HCT116 (cell line): ENCODE data around the gene BAHCC1. TPM values are rescaled to one million over a fixed set of nuclear protein-coding genes. Genes with fewer than 3 reads are reported as not detected.

Source experiments
- ATAC-seq: fragments of 200-7000 bp; cut with Tn5 transposase; 2 replicates; pipeline ENCODE4 v1.9.1; 2020; ENCODE audit warnings: mild to moderate bottlenecking, moderate library complexity
- BruUV-seq: library from RNA; stranded (reverse); fragments of 400-500 nt; replicated peaks from 2 replicates; lab custom pipeline; 2021; lab: Mats Ljungman, UMichigan
- CTCF ChIA-PET: fragments of 300-600 bp; sonication (Branson Sonifier 250); formaldehyde crosslinking; loops from one replicate; lab custom pipeline; 2021; ENCODE audit warnings: antibody characterized with exemption; lab: Charles Lee
- POLR2A ChIA-PET: fragments of 300-600, 350-600 bp; sonication (Branson Sonifier 250); formaldehyde crosslinking; loops from one replicate; lab custom pipeline; 2021; ENCODE audit warnings: antibody characterized with exemption; lab: Charles Lee
- RAD21 ChIA-PET, 2 experiments: fragments of 300-600 bp; sonication (Branson Sonifier 250); formaldehyde crosslinking; loops; one replicate each; lab custom pipeline; 2023; ENCODE audit warnings: low total read pairs in 2 of 2; ENCODE audit not compliant: uncharacterized antibody in 2 of 2, unreplicated experiment in 2 of 2, low non-redundant PET in 1 of 2; lab: Charles Lee
- DNase-seq: peaks from one replicate; pipeline ENCODE4 v3.0.0-alpha.2; 2010; ENCODE audit warnings: low read depth, low spot score
- H2AFZ ChIP-seq: fragments of 200-600 bp; shearing (Covaris generic), sonication (generic); 2 replicates; pipeline ENCODE4 v1.6.1; 2017; ENCODE audit warnings: low read depth, mixed run types, mixed read lengths, antibody characterized with exemption, low read length; ENCODE audit not compliant: poor library complexity, severe bottlenecking
- H3K27ac ChIP-seq: 2 replicates; pipeline ENCODE4 v1.5.1; 2012; ENCODE audit warnings: low read depth, low read length
- H3K27me3 ChIP-seq: fragments of 200-600 bp; sonication (generic); 2 replicates; pipeline ENCODE4 v1.6.1; 2016; ENCODE audit warnings: mixed run types, low read length, mixed read lengths; ENCODE audit not compliant: insufficient read depth
- H3K36me3 ChIP-seq, 2 experiments: fragments of 200-500 bp in 1 of 2; fragments of 200-600 bp in 1 of 2; sonication (Bioruptor generic) in 1 of 2; sonication (generic) in 1 of 2; 2 replicates each; pipeline versions ENCODE4 v1.5.1 to v1.6.1; 2014 to 2016; ENCODE audit warnings: low read length in 2 of 2, inconsistent platforms in 1 of 2, mixed read lengths in 1 of 2, mixed run types in 1 of 2; ENCODE audit not compliant: insufficient read depth in 2 of 2, control insufficient read depth in 1 of 2
- H3K4me1 ChIP-seq, 2 experiments: fragments of 200-600 bp in 1 of 2; sonication (generic) in 1 of 2; 2 replicates each; pipeline versions ENCODE4 v1.5.1 to v1.6.1; 2012 to 2017; ENCODE audit warnings: low read length in 2 of 2, inconsistent platforms in 1 of 2, mild to moderate bottlenecking in 1 of 2, mixed read lengths in 1 of 2, mixed run types in 1 of 2, moderate library complexity in 1 of 2; ENCODE audit not compliant: insufficient read depth in 2 of 2, control insufficient read depth in 1 of 2
- H3K4me2 ChIP-seq: fragments of 200-600 bp; sonication (generic); 2 replicates; pipeline ENCODE4 v1.6.1; 2017; ENCODE audit warnings: mixed run types, low read length, mixed read lengths
- H3K4me3 ChIP-seq, 2 experiments: fragments of 200-600 bp in 1 of 2; sonication (generic) in 1 of 2; replicated peaks in 1 of 2; 2 replicates each; pipeline ENCODE4 v1.5.1; 2011 to 2016; ENCODE audit warnings: low read length in 2 of 2, control low read depth in 1 of 2, low read depth in 1 of 2, mild to moderate bottlenecking in 1 of 2, mixed read lengths in 1 of 2, mixed run types in 1 of 2
- H3K79me2 ChIP-seq: fragments of 200-600 bp; sonication (generic); 2 replicates; pipeline ENCODE4 v1.6.1; 2017; ENCODE audit warnings: mild to moderate bottlenecking, mixed run types, low read length, moderate library complexity, mixed read lengths; ENCODE audit not compliant: insufficient read depth
- H3K9ac ChIP-seq: fragments of 200-600 bp; sonication (generic); 2 replicates; pipeline ENCODE4 v1.6.1; 2016; ENCODE audit warnings: low read length, mixed read lengths
- H3K9me2 ChIP-seq: fragments of 200-600 bp; sonication (generic), shearing (Covaris generic); 2 replicates; pipeline ENCODE4 v1.6.1; 2017; ENCODE audit warnings: mixed run types, mild to moderate bottlenecking, moderate library complexity; ENCODE audit not compliant: insufficient read depth
- H3K9me3 ChIP-seq, 2 experiments: fragments of 200-500 bp in 1 of 2; fragments of 200-600 bp in 1 of 2; sonication (Bioruptor generic) in 1 of 2; sonication (generic) in 1 of 2; 2 replicates each; pipeline ENCODE4 v1.6.1; 2014 to 2017; ENCODE audit warnings: low read length in 2 of 2, mixed read lengths in 2 of 2, inconsistent platforms in 1 of 2, low read depth in 1 of 2, mild to moderate bottlenecking in 1 of 2, mixed run types in 1 of 2, moderate library complexity in 1 of 2; ENCODE audit not compliant: control insufficient read depth in 1 of 2, insufficient read depth in 1 of 2
- H4K20me1 ChIP-seq: fragments of 200-600 bp; sonication (generic), shearing (Covaris generic); 2 replicates; pipeline ENCODE4 v1.6.1; 2017; ENCODE audit warnings: mixed run types, mild to moderate bottlenecking, moderate library complexity; ENCODE audit not compliant: insufficient read depth
- ATF3 ChIP-seq: IDR thresholded peaks from 2 replicates; pipeline ENCODE4 v1.6.1; 2012
- CEBPB ChIP-seq: IDR thresholded peaks from 2 replicates; pipeline ENCODE4 v1.6.1; 2012; ENCODE audit warnings: low read depth
- CTCF ChIP-seq, 3 experiments: fragments of 200-600 bp in 1 of 3; sonication (generic) in 1 of 3; IDR thresholded peaks in 2 of 3; conservative IDR thresholded peaks in 1 of 3; 2 replicates each; pipeline ENCODE4 v1.5.1; 2012 to 2017; ENCODE audit warnings: low read depth in 2 of 3, low read length in 2 of 3, antibody characterized with exemption in 1 of 3, borderline replicate concordance in 1 of 3, control low read depth in 1 of 3, mild to moderate bottlenecking in 1 of 3, mixed read lengths in 1 of 3, mixed run types in 1 of 3, moderate library complexity in 1 of 3; ENCODE audit not compliant: insufficient read depth in 1 of 3
- ELF1 ChIP-seq: IDR thresholded peaks from 2 replicates; pipeline ENCODE4 v1.6.1; 2012; ENCODE audit warnings: low read depth, borderline replicate concordance
- EZH2 ChIP-seq: fragments of 200-600 bp; sonication (generic); IDR thresholded peaks from 2 replicates; pipeline ENCODE4 v1.6.1; 2017; ENCODE audit warnings: antibody characterized with exemption, mixed run types
- EZH2phosphoT487 ChIP-seq: fragments of 200-600 bp; IDR thresholded peaks from 2 replicates; pipeline ENCODE4 v1.6.1; 2018; ENCODE audit warnings: antibody characterized with exemption, borderline replicate concordance
- FOSL1 ChIP-seq: IDR thresholded peaks from 2 replicates; pipeline ENCODE4 v1.6.1; 2012; ENCODE audit warnings: low read depth
- JUND ChIP-seq: IDR thresholded peaks from 2 replicates; pipeline ENCODE4 v1.6.1; 2012
- POLR2A ChIP-seq: IDR thresholded peaks from 2 replicates; pipeline ENCODE4 v1.7.0; 2011; ENCODE audit warnings: borderline replicate concordance; ENCODE audit not compliant: insufficient read depth, insufficient read length; ENCODE audit errors: extremely low read depth
- POLR2AphosphoS5 ChIP-seq: IDR thresholded peaks from 2 replicates; pipeline ENCODE4 v1.6.1; 2011; ENCODE audit warnings: mild to moderate bottlenecking, low read depth, low read length, moderate library complexity
- RAD21 ChIP-seq: IDR thresholded peaks from 2 replicates; pipeline ENCODE4 v1.6.1; 2012; ENCODE audit warnings: low read depth, mild to moderate bottlenecking
- SIN3A ChIP-seq: IDR thresholded peaks from 2 replicates; pipeline ENCODE4 v1.6.1; 2012; ENCODE audit warnings: low read depth
- SP1 ChIP-seq: IDR thresholded peaks from 2 replicates; pipeline ENCODE4 v1.6.1; 2012; ENCODE audit warnings: low read depth
- TCF7L2 ChIP-seq: IDR thresholded peaks from 2 replicates; pipeline ENCODE4 v1.7.0; 2011; ENCODE audit warnings: borderline replicate concordance, inconsistent platforms; ENCODE audit not compliant: insufficient read depth, insufficient read length; ENCODE audit errors: extremely low read depth
- YY1 ChIP-seq: IDR thresholded peaks from 2 replicates; pipeline ENCODE4 v1.6.1; 2011; ENCODE audit warnings: low read length, low read depth, moderate library complexity, mild to moderate bottlenecking; ENCODE audit not compliant: insufficient replicate concordance; ENCODE audit errors: extremely low read depth
- ZBTB33 ChIP-seq: IDR thresholded peaks from 2 replicates; pipeline ENCODE4 v1.6.1; 2011; ENCODE audit warnings: mild to moderate bottlenecking, low read length, moderate library complexity; ENCODE audit not compliant: insufficient replicate concordance; ENCODE audit errors: extremely low read depth
- intact Hi-C: fragments of 100-400 bp; cut with micrococcal nuclease; formaldehyde crosslinking; loops from 2 replicates; pipeline ENCODE4 v1.10.0; 2022
- total RNA-seq: library from RNA; stranded (reverse); gene quantifications from one replicate; pipeline ENCODE4 v1.2.1, GENCODE V29; 2021; ENCODE audit not compliant: unreplicated experiment

The BAHCC1 gene
- total RNA-seq, 1 experiment from 2014 or later = 45.2 TPM

- H3K4me2 ChIP-seq = no peak overlapping the region
- no peaks in the 10 kb centered on the region for H3K9me2 ChIP-seq
- CTCF ChIA-PET = no interaction called here
- RAD21 ChIA-PET = no interaction called here
- no peak overlapping the region for H3K4me3 ChIP-seq
- DNase-seq = no peak
- H2AFZ ChIP-seq = no peak overlapping the region
- H3K9ac ChIP-seq = no peak overlapping the region
- no peaks in the 10 kb centered on the region for H3K27me3 ChIP-seq
- no peak for ATAC-seq
- H4K20me1 ChIP-seq = no peaks in the 10 kb centered on the region
- TF ChIP-seq ELF1 (no peak), JUND (no peak), EZH2phosphoT487 (no peak), SIN3A (no peak), POLR2AphosphoS5 (no peak), ZBTB33 (no peak), SP1 (no peak), ATF3 (no peak), POLR2A (no peak), TCF7L2 (no peak), YY1 (no peak), FOSL1 (no peak), EZH2 (no peak), CEBPB (no peak), RAD21 (no peak), CTCF (IDR thresholded peaks at IDR 0.05 in 2 of 3, conservative IDR thresholded peaks at IDR 0.05 in 1 of 3; ENCODE audit: borderline replicate concordance in 1 of 3, insufficient read depth in 1 of 3, low read depth in 2 of 3, low read length in 2 of 3) (no peak)
- BruUV-seq = no TSS peak
- H3K36me3 ChIP-seq = no peaks in the 10 kb centered on the region
- intact Hi-C loops = no loop called here
- no peaks in the 10 kb centered on the region; the same call in 1 of the 2 replicates for H3K79me2 ChIP-seq
- H3K9me3 ChIP-seq = no peaks in the 10 kb centered on the region
- H3K27ac ChIP-seq = peak overlapping the region; percentile 84; the same call in 1 of the 2 replicates
- POLR2A ChIA-PET = no interaction called here
- H3K4me1 ChIP-seq = peaks cover 42 to 63% of the 10 kb centered on the region in 2 experiments
Measured at GRCh38 chr17:81417049-81417878, 22.0 kb downstream of the BAHCC1 start.
